Measurements from ENCODE around the gene NKAPL.

Gene NKAPL

DNA sequence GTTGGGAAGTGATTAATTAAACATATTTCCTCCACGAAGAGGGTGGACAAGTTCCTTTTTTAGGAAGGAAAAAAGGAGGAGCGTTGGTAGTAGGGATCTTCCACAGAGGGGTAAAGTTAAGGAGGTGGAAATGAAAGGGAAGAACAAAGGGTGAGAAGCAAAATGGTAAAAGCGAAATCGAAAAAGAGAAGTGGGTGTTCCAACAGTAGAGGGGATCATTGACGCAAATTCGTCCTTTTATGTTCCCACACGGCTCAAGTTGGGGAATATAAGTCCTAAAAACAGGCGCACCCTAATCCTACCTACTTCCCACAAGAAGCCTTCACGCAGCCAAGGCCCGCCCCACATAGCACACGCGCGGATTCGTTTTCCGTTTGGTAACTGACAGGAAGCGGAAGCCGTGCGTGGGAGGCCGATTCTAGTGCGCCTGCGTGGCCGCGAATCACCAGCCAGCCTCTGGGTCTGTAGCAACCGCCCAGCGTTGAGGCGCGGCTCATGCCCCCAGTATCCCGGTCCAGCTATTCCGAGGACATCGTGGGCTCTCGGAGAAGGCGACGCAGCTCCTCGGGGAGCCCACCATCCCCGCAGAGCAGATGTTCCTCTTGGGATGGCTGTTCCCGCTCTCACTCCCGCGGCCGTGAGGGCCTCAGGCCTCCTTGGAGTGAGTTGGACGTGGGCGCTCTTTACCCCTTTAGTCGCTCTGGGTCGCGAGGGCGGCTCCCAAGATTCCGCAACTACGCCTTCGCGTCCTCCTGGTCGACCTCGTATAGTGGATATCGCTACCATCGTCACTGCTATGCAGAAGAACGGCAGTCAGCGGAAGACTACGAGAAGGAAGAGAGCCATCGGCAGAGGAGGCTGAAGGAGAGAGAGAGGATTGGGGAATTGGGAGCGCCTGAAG, at the start of gene NKAPL:
TSS of gene NKAPL (plus strand) at position 421 of the 901 bp plus-strand sequence. CDS start at position 496, 75 bp downstream.
- peak; percentile 74 for DNase-seq

- DNase-seq: no peak
Observed at GRCh38 chr6:28209753-28210535, 49.2 kb upstream of the NKAPL start.

GRCh38 chr6:28211840-28212509, 47.1 kb upstream of the NKAPL start:
- DNase-seq: peak; percentile 52

DNA sequence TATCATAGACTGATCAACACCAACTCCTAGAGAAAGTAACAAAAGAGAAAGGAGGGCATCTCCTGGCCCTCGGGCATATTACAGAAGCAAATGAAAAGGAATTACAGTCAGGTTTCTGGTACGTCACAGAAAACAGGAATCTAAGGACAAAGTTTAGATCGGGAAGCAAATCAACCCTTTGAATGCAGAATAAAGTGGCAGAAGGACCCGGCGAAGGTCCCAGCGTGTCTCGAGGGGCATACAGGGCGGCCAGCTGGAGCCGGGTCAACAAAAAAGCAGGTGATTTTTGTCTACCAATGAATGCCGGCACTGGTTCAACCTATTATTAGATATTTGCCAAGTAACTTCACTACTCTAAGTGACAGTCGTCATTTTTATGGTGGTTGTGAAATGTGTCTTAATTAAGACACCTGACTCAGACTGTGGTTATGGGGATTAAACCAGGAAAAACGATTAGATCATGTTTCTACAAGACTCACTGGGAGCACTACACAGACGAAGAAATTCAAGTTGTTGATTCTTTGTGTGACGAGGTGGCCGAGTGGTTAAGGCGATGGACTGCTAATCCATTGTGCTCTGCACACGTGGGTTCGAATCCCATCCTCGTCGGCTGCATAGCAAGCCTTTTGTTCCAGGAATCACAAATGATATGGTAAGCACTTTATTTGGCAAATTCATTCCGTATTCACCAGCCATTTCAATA, 46.4 kb upstream of the NKAPL start:
- DNase-seq: peak; percentile 78

- DNase-seq: no peak
Observed at GRCh38 chr6:28213213-28213523, 45.9 kb upstream of the NKAPL start.

DNA sequence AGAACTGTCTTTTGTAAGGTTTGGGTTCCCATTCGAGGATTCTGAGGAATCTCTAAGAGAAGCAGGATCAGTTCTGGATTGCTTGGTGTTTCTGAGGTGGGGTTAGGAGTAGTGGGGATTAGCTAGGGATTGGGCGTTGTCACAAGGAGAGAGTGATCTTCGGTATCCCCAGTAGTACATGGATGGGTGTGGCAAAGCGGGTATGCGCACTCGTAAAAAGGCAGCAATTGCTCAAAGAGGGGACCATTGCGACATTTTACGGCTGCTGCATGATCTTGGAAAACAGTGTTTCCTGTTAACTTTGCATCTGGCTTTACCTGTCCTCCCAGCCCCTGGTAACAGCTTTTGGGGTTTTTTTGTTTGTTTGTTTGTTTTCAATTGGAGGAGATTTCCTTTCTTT, 43.7 kb upstream of the NKAPL start:
- DNase-seq: no peak

DNA sequence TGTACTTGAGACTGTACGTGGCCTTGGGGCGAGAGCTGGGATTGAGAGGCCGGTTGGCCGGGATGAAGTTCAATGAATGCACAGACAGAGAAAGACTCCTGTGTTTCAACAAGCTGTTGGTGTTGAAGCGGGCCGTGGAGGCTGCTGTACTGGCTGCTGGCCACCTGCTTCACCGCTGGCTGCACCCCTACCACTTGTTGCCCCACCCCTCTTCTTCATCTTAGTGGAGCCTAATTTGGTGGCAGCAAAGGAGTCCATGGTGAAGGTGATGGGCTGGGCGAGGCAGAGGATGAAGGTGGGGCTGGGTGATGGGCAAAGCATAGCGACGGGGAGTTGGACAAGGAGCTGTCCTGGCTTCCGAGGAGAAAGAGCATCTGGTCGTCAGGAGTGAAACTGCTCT, 41.2 kb upstream of the NKAPL start:
- DNase-seq: no peak

DNA sequence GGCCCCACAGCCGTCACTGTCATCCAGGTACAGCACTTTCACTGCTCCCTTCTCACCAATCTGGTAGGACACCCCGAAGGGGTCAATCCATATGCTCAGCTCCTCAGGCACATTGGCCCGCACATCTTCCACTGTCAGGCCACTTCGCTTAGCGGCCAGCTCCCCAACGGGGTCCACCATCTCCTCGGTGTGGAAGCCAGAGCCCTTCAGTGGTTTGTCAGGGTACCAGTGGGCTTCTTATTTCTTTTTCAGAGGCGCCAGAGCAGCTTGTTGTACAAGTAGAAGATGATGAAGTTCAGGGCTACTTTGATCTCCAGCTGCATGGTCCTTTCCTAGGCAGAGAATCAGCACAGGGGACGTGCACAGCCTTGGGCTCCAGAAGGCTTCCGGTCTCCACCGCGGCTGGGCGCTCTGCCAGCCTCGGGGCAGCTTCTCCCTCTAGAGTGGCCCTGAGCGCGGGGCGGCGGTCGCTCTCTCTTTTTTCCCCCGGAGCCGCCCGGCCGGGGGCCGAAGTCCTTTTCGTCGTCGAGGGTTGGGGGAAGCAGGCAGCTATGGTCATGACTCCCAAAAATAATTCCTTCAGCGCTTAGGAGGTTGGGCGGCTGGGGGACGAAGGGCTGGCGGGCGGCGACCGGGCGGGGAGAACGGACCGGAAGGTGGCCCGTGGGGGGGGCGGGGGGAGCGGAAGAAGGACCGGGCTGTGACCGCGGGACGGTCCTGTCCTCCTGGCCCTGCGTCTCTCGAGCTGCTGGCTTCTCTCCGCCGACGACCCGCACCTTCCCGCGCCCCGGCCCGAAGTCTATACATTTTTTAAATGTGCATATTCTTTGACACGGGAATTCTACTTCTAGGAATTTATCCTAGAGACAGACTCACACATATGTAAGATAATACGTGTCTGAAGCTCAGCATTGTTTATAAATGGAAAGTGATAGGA, 40.5 kb upstream of the NKAPL start:
- peak; percentile 75 for DNase-seq

DNA sequence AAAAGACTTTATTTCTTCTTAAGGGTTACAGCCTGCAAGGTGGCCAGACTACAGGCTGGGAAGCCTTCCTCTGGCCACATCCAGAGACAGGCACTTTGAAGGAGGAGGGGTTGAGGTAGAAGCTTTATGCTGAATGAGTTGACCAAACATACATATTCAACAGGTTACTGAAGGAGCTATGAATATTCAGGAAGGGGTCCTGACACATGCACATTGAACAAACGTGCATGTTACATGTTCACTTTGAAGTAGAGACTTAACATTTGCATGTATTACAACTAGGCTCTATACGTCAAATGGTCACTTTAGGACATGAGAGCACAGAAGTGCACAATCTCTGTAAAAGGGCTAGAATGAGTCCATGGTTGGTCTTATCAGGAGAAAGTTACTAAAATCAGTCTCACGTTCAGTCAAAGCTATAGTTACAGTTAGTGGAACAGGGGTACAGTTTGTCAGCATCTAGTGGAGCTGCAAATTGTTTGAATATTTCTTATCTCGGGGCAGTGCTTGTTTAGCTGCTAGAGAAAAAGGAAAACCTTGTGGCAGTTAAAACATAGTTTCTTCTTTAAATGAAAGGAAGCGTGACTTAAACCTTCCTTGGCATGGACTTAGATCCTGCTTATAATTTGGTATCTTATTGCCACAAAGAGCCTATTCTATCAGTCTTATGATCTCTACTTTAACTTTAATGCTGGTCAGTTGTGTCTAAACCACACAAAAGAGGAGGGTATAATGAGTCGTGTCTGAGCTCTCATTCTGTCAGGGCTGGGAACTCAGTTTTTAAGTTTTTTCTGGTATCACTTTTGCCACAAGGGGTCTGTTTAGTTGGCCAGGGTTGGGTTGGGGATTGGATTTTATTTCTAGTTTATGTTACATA, 38.6 kb upstream of the NKAPL start:
- no peak for DNase-seq

DNA sequence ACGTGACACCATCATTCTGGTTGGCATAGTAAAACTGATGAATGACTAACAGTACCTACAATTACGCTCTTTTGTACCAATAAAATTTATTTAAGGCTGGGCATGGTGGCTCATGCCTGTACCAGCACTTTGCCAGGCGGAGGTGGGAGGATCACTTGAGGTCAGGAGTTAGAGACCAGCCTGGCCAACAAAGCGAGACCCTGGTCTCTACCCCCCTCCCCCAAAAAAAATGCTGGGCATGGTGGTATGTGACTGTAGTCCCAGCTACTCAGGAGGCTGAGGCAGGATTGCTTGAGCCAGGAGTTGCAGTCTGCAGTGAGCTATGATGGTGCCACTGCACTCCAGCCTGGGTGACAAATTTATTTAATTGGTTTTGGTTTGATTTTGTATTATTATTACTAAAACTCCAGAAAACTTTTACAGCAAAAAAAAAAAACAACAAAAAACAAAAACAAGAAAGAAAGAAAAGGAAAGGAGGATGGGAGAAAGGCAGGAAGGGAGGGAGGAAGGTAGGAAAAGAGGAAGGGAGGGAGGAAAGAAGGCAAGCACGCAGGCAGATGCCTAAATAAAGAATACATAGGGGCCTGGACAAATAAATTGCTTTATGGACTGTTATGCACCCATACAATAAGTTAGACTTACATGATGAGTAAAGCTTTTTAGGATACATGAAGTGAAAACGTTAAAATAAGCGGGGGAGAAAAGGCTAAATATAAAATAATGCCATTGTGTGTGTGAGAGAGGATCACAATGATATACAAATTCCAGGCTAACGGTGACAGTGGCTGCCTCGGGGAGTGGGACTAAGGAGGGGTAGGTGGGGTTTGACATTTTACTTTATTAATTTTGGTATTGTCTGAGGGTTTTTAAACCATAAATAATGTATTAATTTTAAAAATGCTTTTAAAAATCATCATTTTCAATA, 34.7 kb upstream of the NKAPL start:
- no peak for DNase-seq

DNA sequence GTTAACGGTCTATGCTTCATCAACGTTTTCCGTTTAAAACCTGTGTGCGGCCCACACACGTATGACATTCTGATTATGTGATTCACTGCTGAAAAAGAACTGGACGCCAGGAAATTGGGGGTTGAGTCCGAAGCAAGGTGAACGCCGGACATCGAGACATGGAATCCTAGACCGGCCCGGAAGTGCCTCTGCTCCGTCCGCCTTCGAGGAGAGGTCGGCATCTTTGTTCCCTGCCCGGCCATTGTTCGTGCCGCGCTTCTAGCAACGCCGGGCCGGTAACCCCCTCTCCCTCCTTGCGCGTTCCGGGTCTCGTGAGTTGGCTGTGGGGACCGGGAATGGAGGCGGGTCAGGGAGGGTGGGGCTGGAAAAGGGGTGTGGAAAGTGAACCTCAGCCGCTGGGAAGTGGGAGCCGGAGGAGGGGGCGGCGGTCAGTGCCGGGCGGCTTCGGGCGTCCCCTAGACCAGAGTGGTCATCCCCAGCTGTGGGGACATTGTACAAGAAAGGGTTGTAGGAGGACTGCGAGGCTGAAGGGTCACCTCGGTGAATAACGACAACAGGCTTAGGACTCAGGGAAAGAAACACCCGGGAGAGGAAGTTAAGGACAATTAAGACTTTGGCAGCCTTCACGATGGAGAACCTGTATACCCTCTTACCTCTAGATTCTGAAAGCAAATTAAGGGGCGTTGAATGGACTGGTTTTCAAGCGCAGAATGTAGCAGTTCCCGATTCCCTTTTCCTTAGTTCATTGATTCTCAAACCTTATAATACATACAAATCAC, 33.9 kb upstream of the NKAPL start, which contains the start of gene ZSCAN9:
TSS of gene ZSCAN9 (plus strand) at position 220 of the 779 bp plus-strand sequence. CDS start 1,810 bp downstream, outside the sequence.
- DNase-seq: peak; percentile 92

- DNase-seq: no peak
Observed at GRCh38 chr6:28226460-28226859, 32.6 kb upstream of the NKAPL start.

GRCh38 chr6:28232785-28233184, 26.3 kb upstream of the NKAPL start:
- DNase-seq: no peak

GRCh38 chr6:28235912-28236452, 23.1 kb upstream of the NKAPL start:
- DNase-seq: no peak

DNA sequence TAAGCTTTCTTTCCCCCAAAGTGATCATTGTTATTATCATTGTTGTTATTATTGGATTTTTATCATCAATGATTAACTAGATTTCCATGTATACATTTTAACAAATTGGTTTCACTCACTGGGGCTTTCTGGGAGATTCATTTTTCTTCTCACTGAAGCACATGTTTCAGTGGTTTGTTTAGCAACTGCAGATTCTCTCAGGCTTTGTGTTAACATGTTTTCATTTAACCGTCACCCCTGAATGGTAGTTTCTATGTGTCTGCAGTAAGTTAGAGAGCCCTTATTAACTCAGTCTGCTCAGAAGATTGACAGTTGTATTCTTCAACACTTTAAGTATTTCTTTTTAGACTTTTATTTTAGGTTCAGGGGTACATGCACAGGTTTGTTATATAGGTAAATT, 19.5 kb upstream of the NKAPL start:
- DNase-seq: no peak

GRCh38 chr6:28240471-28240870, 18.6 kb upstream of the NKAPL start:
- no peak for DNase-seq

- DNase-seq: no peak
Observed at GRCh38 chr6:28243946-28244345, 15.2 kb upstream of the NKAPL start.

Measured in eye (tissue), 1 donor.